ENCODE results near the gene TASP1.
A peak's percentile ranks its signal among the peaks of the same experiment; 100 is the strongest.
"Not testable (repeated sequence)": the region's sequence is repeated elsewhere in the genome, so short reads cannot be mapped to it uniquely, and the experiment has no call there.

TASP1 gene

GRCh38 chr20:13638496-13639149, at the start of gene TASP1:
Gene TASP1 (minus strand): TSS chr20:13638932. CDS start chr20:13630078, 8,854 bp downstream.
- peak; percentile 98 for DNase-seq

GRCh38 chr20:13687815-13688214, 49.1 kb upstream of the TASP1 start:
- no peak for DNase-seq

GRCh38 chr20:13685623-13686022, 46.9 kb upstream of the TASP1 start:
- no peak for DNase-seq

- DNase-seq = no peak
Observed at GRCh38 chr20:13684566-13685222, 46.0 kb upstream of the TASP1 start.

GRCh38 chr20:13683833-13684232, 45.1 kb upstream of the TASP1 start:
- no peak for DNase-seq

- no peak for DNase-seq
Observed at GRCh38 chr20:13681248-13682125, 42.8 kb upstream of the TASP1 start.

- no peak for DNase-seq
Observed at GRCh38 chr20:13678944-13679343, 40.2 kb upstream of the TASP1 start.

GRCh38 chr20:13677241-13677640, 38.5 kb upstream of the TASP1 start:
- no peak for DNase-seq

- DNase-seq = no peak
Observed at GRCh38 chr20:13676682-13677081, 38.0 kb upstream of the TASP1 start.

- no peak for DNase-seq
Observed at GRCh38 chr20:13672690-13673089, 34.0 kb upstream of the TASP1 start.

GRCh38 chr20:13671916-13672378, 33.2 kb upstream of the TASP1 start:
- DNase-seq = no peak

- no peak for DNase-seq
Observed at GRCh38 chr20:13671512-13671911, 32.8 kb upstream of the TASP1 start.

GRCh38 chr20:13670160-13670559, 31.4 kb upstream of the TASP1 start:
- no peak for DNase-seq

- DNase-seq = no peak
Observed at GRCh38 chr20:13665709-13666395, 27.1 kb upstream of the TASP1 start.

GRCh38 chr20:13661070-13661685, 22.4 kb upstream of the TASP1 start:
- no peak for DNase-seq

- no peak for DNase-seq
Observed at GRCh38 chr20:13659288-13659687, 20.6 kb upstream of the TASP1 start.

GRCh38 chr20:13658060-13658459, 19.3 kb upstream of the TASP1 start:
- DNase-seq = not testable (repeated sequence)

GRCh38 chr20:13656721-13657368, 18.1 kb upstream of the TASP1 start:
- DNase-seq = no peak

GRCh38 chr20:13654463-13655023, 15.8 kb upstream of the TASP1 start:
- DNase-seq = no peak

- DNase-seq = no peak
Observed at GRCh38 chr20:13650474-13650873, 11.7 kb upstream of the TASP1 start.

Data from CD4-positive, alpha-beta T cell treated with Interleukin-4 for 4 hours (primary cell).